Activated naive CD8-positive, alpha-beta T cell treated with anti-CD3 and anti-CD28 coated beads, Interleukin-2, amount 50 U/mL, for 24 hours (primary cell): ENCODE data around the gene KCNA2.

ENCODE experiments used
- ATAC-seq: fragments of 150-1000 bp; cut with Tn5 transposase; one replicate; pipeline ENCODE4 v1.10.0; 2021
- DNase-seq: peaks from one replicate; pipeline ENCODE4 v3.0.0; 2021
- H3K27ac Mint-ChIP-seq: one replicate; pipeline ENCODE4 v1.8.0; 2021; ENCODE audit warnings: mild to moderate bottlenecking, mixed read lengths
- H3K27me3 Mint-ChIP-seq: one replicate; pipeline ENCODE4 v1.8.0; 2021; ENCODE audit warnings: mixed read lengths
- H3K36me3 Mint-ChIP-seq: one replicate; pipeline ENCODE4 v1.8.0; 2021; ENCODE audit warnings: low read depth, mixed read lengths
- H3K4me1 Mint-ChIP-seq: one replicate; pipeline ENCODE4 v1.8.0; 2021; ENCODE audit warnings: mixed read lengths
- H3K4me3 Mint-ChIP-seq: one replicate; pipeline ENCODE4 v1.8.0; 2021; ENCODE audit warnings: mild to moderate bottlenecking, moderate library complexity, mixed read lengths
- H3K9me3 Mint-ChIP-seq: one replicate; pipeline ENCODE4 v1.8.0; 2021; ENCODE audit warnings: mixed read lengths

KCNA2 gene

GRCh38 chr1:110551278-110551809 is 54.8 kb downstream of the KCNA2 start:
- Mint-ChIP-seq H3K9me3 (no peaks in the 10 kb centered on the region), H3K27me3 (peaks cover 32% of the 10 kb centered on the region), H3K36me3 (no peaks in the 10 kb centered on the region), H3K27ac (no peak overlapping the region), H3K4me3 (no peak overlapping the region), H3K4me1 (peaks cover 2% of the 10 kb centered on the region)
- DNase-seq (no peak), ATAC-seq (no peak)

- ATAC-seq (no peak), DNase-seq (no peak)
- H3K36me3 Mint-ChIP-seq, result no peaks in the 10 kb centered on the region
- H3K27ac Mint-ChIP-seq, result no peak overlapping the region
- no peaks in the 10 kb centered on the region for H3K4me1 Mint-ChIP-seq
- peaks cover 25% of the 10 kb centered on the region for H3K27me3 Mint-ChIP-seq
- no peaks in the 10 kb centered on the region for H3K9me3 Mint-ChIP-seq
- no peak overlapping the region for H3K4me3 Mint-ChIP-seq
Observed at GRCh38 chr1:110549831-110550230, 56.3 kb downstream of the KCNA2 start.

- H3K27me3 Mint-ChIP-seq, result peaks cover 16% of the 10 kb centered on the region
- H3K4me1 Mint-ChIP-seq, result no peaks in the 10 kb centered on the region
- DNase-seq (no peak), ATAC-seq (no peak)
- H3K4me3 Mint-ChIP-seq, result no peak overlapping the region
- no peaks in the 10 kb centered on the region for H3K9me3 Mint-ChIP-seq
- H3K27ac Mint-ChIP-seq, result no peak overlapping the region
- no peaks in the 10 kb centered on the region for H3K36me3 Mint-ChIP-seq
Observed at GRCh38 chr1:110548381-110548780, 57.8 kb downstream of the KCNA2 start.

GRCh38 chr1:110547017-110547416 is 59.1 kb downstream of the KCNA2 start:
- no peaks in the 10 kb centered on the region for H3K9me3 Mint-ChIP-seq
- no peak overlapping the region for H3K27ac Mint-ChIP-seq
- H3K36me3 Mint-ChIP-seq, result no peaks in the 10 kb centered on the region
- ATAC-seq (no peak), DNase-seq (no peak)
- no peaks in the 10 kb centered on the region for H3K4me1 Mint-ChIP-seq
- H3K4me3 Mint-ChIP-seq, result no peak overlapping the region
- H3K27me3 Mint-ChIP-seq, result peaks cover 6% of the 10 kb centered on the region

GRCh38 chr1:110545492-110545891 is 60.7 kb downstream of the KCNA2 start:
- H3K4me3 Mint-ChIP-seq, result no peak overlapping the region
- DNase-seq (no peak), ATAC-seq (no peak)
- no peaks in the 10 kb centered on the region for H3K4me1 Mint-ChIP-seq
- H3K27me3 Mint-ChIP-seq, result peaks cover 2% of the 10 kb centered on the region
- H3K36me3 Mint-ChIP-seq, result no peaks in the 10 kb centered on the region
- H3K27ac Mint-ChIP-seq, result no peak overlapping the region
- H3K9me3 Mint-ChIP-seq, result no peaks in the 10 kb centered on the region

DNA sequence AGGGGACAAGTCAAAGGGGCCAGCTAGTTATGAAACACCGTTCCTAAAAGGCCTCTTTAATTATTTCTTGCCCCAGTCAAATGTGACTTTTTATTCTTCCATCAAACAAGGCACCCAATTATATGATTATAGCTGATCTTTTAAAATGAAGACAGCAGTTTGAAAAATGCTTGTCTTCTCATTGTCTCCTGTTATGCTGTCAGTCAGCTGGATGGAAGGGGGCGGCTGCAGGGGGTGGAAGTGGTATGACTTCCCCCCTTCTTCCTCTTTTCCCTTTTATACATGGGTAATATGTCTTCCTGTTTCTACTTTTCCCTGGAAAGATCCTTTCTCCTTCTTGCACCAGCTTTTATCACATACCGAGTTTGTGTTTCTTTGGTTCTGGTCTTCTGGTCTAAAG is 61.4 kb downstream of the KCNA2 start:
- Mint-ChIP-seq H3K4me3 (no peak overlapping the region), H3K36me3 (no peaks in the 10 kb centered on the region), H3K9me3 (no peaks in the 10 kb centered on the region), H3K4me1 (no peaks in the 10 kb centered on the region), H3K27ac (no peak overlapping the region), H3K27me3 (peaks cover 2% of the 10 kb centered on the region)
- ATAC-seq (no peak), DNase-seq (no peak)
